Adrenal gland (tissue), 19 donors: ENCODE measurements around the gene DAPP1. TPM values are rescaled to one million over a fixed set of nuclear protein-coding genes. Genes with fewer than 3 reads are reported as not detected.
"Not testable (repeated sequence)": the region's sequence is repeated elsewhere in the genome, so short reads cannot be mapped to it uniquely, and the experiment has no call there.

Source experiments
- DNase-seq, 7 donors: peaks; one replicate each; pipeline ENCODE4 v3.0.0-alpha.2; 2019 to 2020
- H3K27ac ChIP-seq, 5 donors: fragments of 200-600 bp; sonication (generic) in 4 of 5; 1 replicate in 3 of 5; 2 replicates in 2 of 5; pipeline versions ENCODE4 v1.5.1 to v1.8.0; 2016 to 2020; ENCODE audit warnings: mild to moderate bottlenecking in 1 of 5
- H3K27me3 ChIP-seq: fragments of 200-600 bp; 2 replicates; pipeline ENCODE4 v1.8.0; 2021
- H3K36me3 ChIP-seq, 2 donors: fragments of 200-600 bp; replicated peaks in 1 of 2; 1 replicate in 1 of 2; 2 replicates in 1 of 2; pipeline versions ENCODE4 v1.5.1 to v1.8.0; 2018 to 2022
- H3K4me1 ChIP-seq, 2 donors: fragments of 200-600 bp; replicated peaks in 1 of 2; 1 replicate in 1 of 2; 2 replicates in 1 of 2; pipeline versions ENCODE4 v1.5.1 to v1.8.0; 2018 to 2021
- H3K4me3 ChIP-seq, 4 donors: fragments of 200-600 bp; sonication (generic) in 3 of 4; one replicate each; pipeline ENCODE4 v1.5.1; 2016 to 2018
- H3K9me3 ChIP-seq, 3 donors: fragments of 200-600 bp; sonication (generic) in 1 of 3; replicated peaks in 1 of 3; 1 replicate in 2 of 3; 2 replicates in 1 of 3; pipeline versions ENCODE4 v1.5.1 to v1.8.0; 2016 to 2021
- POLR2A ChIP-seq, 2 donors: fragments of 450-650 bp; IDR thresholded peaks; one replicate each; pipeline ENCODE4 v1.6.1; 2017; ENCODE audit warnings: antibody characterized with exemption in 2 of 2, mild to moderate bottlenecking in 2 of 2, moderate library complexity in 1 of 2
- WGBS, 4 donors: extraction: QIAGEN DNeasy Blood & Tissue Kit in 2 of 4; methylation state at CpG; one replicate each; pipeline versions ENCODE4 v1.1.5 to v1.1.7; 2013 to 2017; 5-methylcytosine and 5-hydroxymethylcytosine counted together
- intact Hi-C, 2 donors: fragments of 100-400 bp; cut with DNase I; formaldehyde crosslinking; loops; one replicate each; pipeline versions ENCODE4 v1.14.1 to v1.15.0; 2022 to 2023
- long read RNA-seq, 10 donors: library from polyadenylated mRNA in 3 of 10; unstranded in 2 of 10; stranded (forward) in 1 of 10; transcript quantifications; one replicate each; pipeline ENCODE4 v2.0.0 and lab custom pipeline, GENCODE V29; 2021 to 2026
- polyA plus RNA-seq, 3 donors: library from polyadenylated mRNA; stranded (reverse); fragments of 200-250 nt in 2 of 3; fragments of 350-450 nt in 1 of 3; fragmentation: Illumina TruSeq in 1 of 3; extraction: RNeasy Lipid Tissue Mini Kit (QIAGEN cat#74804) in 1 of 3; gene quantifications; one replicate each; pipeline ENCODE4 v1.2.3, GENCODE V29; 2013 to 2014
- total RNA-seq, 9 donors: library from RNA; depleted of rRNA in 4 of 9; stranded (reverse); fragments of >200 nt in 4 of 9; fragments of 120-200 nt in 1 of 9; fragmentation: NEBNext Ultra II Directional in 1 of 9; extraction: Animal tissue kit (Norgen Biotek cat#: 25700) in 1 of 9; gene quantifications; one replicate each; pipeline versions ENCODE4 v1.1.0 to v1.2.4, GENCODE V29; 2013 to 2023
- TF ChIP-seq, protein P1 (sequence below), 6 experiments: fragments of 450-650 bp in 4 of 6; fragments of 200-600 bp in 2 of 6; sonication (generic) in 1 of 6; IDR thresholded peaks; 1 replicate in 5 of 6; 2 replicates in 1 of 6; pipeline versions ENCODE4 v1.5.1 to v1.8.0; 2016 to 2021; ENCODE audit warnings: antibody characterized with exemption in 6 of 6, mild to moderate bottlenecking in 2 of 6, moderate library complexity in 1 of 6
- donor health status: healthy with polysubstance abuse.
- donor health status: Bipolar disorder and iron deficiency.
- donor health status: DM: yes; HTN: yes; CAD: no.
- donor health status: DM: no; HTN: no; CAD: no.
- donor health status: DM: no; HTN: no; CAD: no.
- donor health status: DM: yes; HTN: yes; CAD: no.

The DAPP1 gene, protein sequence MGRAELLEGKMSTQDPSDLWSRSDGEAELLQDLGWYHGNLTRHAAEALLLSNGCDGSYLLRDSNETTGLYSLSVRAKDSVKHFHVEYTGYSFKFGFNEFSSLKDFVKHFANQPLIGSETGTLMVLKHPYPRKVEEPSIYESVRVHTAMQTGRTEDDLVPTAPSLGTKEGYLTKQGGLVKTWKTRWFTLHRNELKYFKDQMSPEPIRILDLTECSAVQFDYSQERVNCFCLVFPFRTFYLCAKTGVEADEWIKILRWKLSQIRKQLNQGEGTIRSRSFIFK
- total RNA-seq: 1 to 10 TPM in 8 of 9 donors, under 1 TPM in 1; 0.42 to 3.7 (median 1.8) TPM
- polyA plus RNA-seq: 1 to 10 TPM in 1 of 3 donors, under 1 TPM in 2; 0.51 to 1.2 (median 0.88) TPM
- long read RNA-seq, donor 1: 0 reads
- long read RNA-seq, donor 2: 0 reads
- long read RNA-seq, donor 3: 0 reads
- long read RNA-seq, donor 4: 0 reads
- long read RNA-seq, donor 5, partial matches to known transcripts: 0 of 4 reads
- long read RNA-seq, donor 5, other reads (novel, unspliced or antisense): 0 of 4 reads
- long read RNA-seq, donor 6, partial matches to known transcripts: 0 of 2 reads
- long read RNA-seq, donor 6, other reads (novel, unspliced or antisense): 0 of 2 reads
- long read RNA-seq, donor 7: 0 reads
- long read RNA-seq, donor 8: 0 reads
- long read RNA-seq, donor 9: 0 reads
- long read RNA-seq, donor 10: 0 reads

DNA sequence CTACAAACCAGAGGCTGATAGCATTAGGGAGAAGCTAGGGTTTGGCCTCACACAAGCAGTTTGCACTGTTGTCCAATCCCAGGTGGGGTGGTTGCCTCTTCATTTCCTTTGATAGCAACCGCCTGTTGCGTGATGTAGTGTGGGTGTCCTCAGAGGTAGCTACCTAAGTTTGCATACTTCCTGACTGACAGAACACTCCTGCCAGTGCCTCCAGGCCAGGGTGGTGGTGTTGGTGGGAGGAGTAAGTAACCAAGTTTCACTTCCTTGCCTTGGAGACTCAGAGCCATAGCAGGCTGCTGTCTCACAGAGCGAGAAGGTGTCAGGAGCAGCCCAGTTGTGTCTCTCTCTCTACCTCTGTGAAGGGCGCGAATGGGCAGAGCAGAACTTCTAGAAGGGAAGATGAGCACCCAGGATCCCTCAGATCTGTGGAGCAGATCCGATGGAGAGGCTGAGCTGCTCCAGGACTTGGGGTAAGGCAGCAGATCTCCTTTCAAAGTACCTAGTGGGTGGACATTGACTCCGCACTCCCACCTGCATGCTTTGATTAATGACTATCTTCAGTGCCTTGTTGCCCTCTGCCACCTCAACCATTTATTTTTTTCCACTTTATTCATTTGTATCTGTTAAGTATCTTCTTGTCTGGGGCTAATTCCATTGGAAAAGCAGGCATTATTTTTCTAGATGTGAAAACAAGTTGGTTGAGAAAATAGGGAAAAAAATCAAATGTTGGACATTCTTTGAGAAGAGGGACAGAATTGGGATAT lies at the start of gene DAPP1:
Gene DAPP1 (plus strand): TSS at position 283 of the 764 bp plus-strand sequence. CDS start 87 bp downstream, at position 370.
- TF ChIP-seq POLR2A (IDR thresholded peaks at IDR 0.05): no peak
- TF ChIP-seq, protein P1, sequence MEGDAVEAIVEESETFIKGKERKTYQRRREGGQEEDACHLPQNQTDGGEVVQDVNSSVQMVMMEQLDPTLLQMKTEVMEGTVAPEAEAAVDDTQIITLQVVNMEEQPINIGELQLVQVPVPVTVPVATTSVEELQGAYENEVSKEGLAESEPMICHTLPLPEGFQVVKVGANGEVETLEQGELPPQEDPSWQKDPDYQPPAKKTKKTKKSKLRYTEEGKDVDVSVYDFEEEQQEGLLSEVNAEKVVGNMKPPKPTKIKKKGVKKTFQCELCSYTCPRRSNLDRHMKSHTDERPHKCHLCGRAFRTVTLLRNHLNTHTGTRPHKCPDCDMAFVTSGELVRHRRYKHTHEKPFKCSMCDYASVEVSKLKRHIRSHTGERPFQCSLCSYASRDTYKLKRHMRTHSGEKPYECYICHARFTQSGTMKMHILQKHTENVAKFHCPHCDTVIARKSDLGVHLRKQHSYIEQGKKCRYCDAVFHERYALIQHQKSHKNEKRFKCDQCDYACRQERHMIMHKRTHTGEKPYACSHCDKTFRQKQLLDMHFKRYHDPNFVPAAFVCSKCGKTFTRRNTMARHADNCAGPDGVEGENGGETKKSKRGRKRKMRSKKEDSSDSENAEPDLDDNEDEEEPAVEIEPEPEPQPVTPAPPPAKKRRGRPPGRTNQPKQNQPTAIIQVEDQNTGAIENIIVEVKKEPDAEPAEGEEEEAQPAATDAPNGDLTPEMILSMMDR (IDR thresholded peaks at IDR 0.05): no peak
- 71 to 85% (median 77%) methylated on average over 7 of the region's 7 CpGs for WGBS, 4 donors
- Histone ChIP-seq H3K36me3 (no peaks in the 10 kb centered on the region), H3K9me3 (no peaks in the 10 kb centered on the region), H3K4me1 (no peaks in the 10 kb centered on the region), H3K27me3 (no peaks in the 10 kb centered on the region), H3K4me3 (peak within 1 kb of the TSS in 1 of 4 donors; percentile 45), H3K27ac (peak within 1 kb of the TSS in 1 of 5 donors; percentile 70)
- intact Hi-C loops: loop anchor here in 1 of 2 donors (5.0 kb wide), 1 partner anchor 131 kb away; the partner anchor contains the start of gene DNAJB14
- peak in 6 of 7 donors; percentile 8 to 56 (median 22) for DNase-seq

DNA sequence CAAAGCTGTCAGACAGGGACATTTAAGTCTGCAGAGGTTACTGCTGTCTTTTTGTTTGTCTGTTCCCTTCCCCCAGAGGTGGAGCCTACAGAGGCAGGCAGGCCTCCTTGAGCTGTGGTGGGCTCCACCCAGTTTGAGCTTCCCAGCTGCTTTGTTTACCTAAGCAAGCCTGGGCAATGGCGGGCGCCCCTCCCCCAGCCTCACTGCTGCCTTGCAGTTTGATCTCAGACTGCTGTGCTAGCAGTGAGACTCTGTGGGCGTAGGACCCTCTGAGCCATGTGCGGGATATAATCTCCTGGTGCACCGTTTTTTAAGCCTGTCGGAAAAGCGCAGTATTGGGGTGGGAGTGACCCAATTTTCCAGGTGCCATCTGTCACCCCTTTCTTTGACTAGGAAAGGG lies 45.8 kb upstream of the DAPP1 start:
- WGBS, 4 donors: 87 to 96% (median 89%) methylated on average over 5 to 7 of the region's 7 CpGs; no CpG with 5 or more reads in 1 of the 4 donors
- H3K36me3 ChIP-seq, H3K9me3 ChIP-seq, H3K27me3 ChIP-seq, H3K27ac ChIP-seq, H3K4me3 ChIP-seq, intact Hi-C loops, DNase-seq, H3K4me1 ChIP-seq: not testable (repeated sequence)

GRCh38 chr4:99783940-99784339 lies 32.7 kb upstream of the DAPP1 start:
- 84 to 95% (median 90%) methylated on average over 3 of the region's 3 CpGs for WGBS, 4 donors
- no peak overlapping the region for H3K4me3 ChIP-seq
- no peaks in the 10 kb centered on the region for H3K9me3 ChIP-seq
- H3K36me3 ChIP-seq: no peaks in the 10 kb centered on the region
- intact Hi-C loops: no loop called here
- DNase-seq: no peak
- H3K27me3 ChIP-seq: no peaks in the 10 kb centered on the region
- H3K27ac ChIP-seq: no peak overlapping the region
- no peak for TF ChIP-seq POLR2A (IDR thresholded peaks at IDR 0.05)
- TF ChIP-seq, protein P1 (IDR thresholded peaks at IDR 0.05): no peak
- H3K4me1 ChIP-seq: no peaks in the 10 kb centered on the region

DNA sequence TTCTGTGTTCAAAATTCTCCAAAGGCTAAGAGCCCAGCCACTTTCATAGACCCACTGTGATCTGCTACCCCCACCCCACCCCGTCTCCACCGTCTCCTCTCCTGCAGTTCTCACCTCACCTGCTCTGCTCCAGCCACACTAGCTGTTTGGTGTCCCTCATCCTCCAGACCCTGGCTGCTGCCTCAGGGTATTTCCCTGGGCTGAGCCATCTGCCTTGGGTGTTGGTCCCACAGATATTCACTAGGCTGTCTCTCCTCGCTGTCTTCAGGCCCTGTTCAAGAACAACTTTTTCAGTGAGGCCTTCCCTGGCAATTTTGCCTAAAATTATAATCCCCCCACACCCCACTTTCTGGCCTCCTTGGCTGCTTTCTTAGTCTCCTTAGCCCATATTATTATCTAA lies 31.8 kb upstream of the DAPP1 start:
- no peaks in the 10 kb centered on the region for H3K9me3 ChIP-seq
- no peaks in the 10 kb centered on the region for H3K36me3 ChIP-seq
- H3K27ac ChIP-seq: no peak overlapping the region
- no peak for DNase-seq
- no peak overlapping the region for H3K4me3 ChIP-seq
- 90 to 97% (median 94%) methylated on average over 3 of the region's 3 CpGs for WGBS, 4 donors
- no peaks in the 10 kb centered on the region for H3K4me1 ChIP-seq
- TF ChIP-seq, protein P1 (IDR thresholded peaks at IDR 0.05): no peak
- no peak for TF ChIP-seq POLR2A (IDR thresholded peaks at IDR 0.05)
- H3K27me3 ChIP-seq: no peaks in the 10 kb centered on the region
- intact Hi-C loops: no loop called here
